KMS-11 (cell line): Measurements from ENCODE around the gene NKX1-1.

Experiments used
- H2AFZ ChIP-seq: fragments of 200-600 bp; sonication (generic); 2 replicates; pipeline ENCODE4 v1.6.1; 2016; ENCODE audit warnings: antibody characterized with exemption, mixed run types, low read depth
- H3K27ac ChIP-seq: fragments of 200-600 bp; sonication (generic); 2 replicates; pipeline ENCODE4 v1.6.1; 2016; ENCODE audit warnings: mild to moderate bottlenecking, mixed run types
- H3K27me3 ChIP-seq: fragments of 200-600 bp; sonication (generic); 2 replicates; pipeline ENCODE4 v1.6.1; 2017; ENCODE audit warnings: mild to moderate bottlenecking, low read depth, mixed run types, moderate library complexity; ENCODE audit not compliant: insufficient read depth
- H3K36me3 ChIP-seq: fragments of 200-600 bp; sonication (generic); 2 replicates; pipeline ENCODE4 v1.6.1; 2017; ENCODE audit warnings: mild to moderate bottlenecking, mixed run types; ENCODE audit not compliant: insufficient read depth
- H3K4me1 ChIP-seq: fragments of 200-600 bp; sonication (generic); 2 replicates; pipeline ENCODE4 v1.6.1; 2016; ENCODE audit warnings: mild to moderate bottlenecking, low read depth, mixed run types; ENCODE audit not compliant: poor library complexity, severe bottlenecking
- H3K4me2 ChIP-seq: fragments of 200-600 bp; sonication (generic); 2 replicates; pipeline ENCODE4 v1.7.0; 2016; ENCODE audit warnings: mild to moderate bottlenecking, mixed run types
- H3K4me3 ChIP-seq: fragments of 200-600 bp; sonication (generic); IDR thresholded peaks from 2 replicates; pipeline ENCODE4 v1.6.1; 2017; ENCODE audit warnings: low read depth, low read length, mixed read lengths; ENCODE audit not compliant: insufficient read depth
- H3K79me2 ChIP-seq: fragments of 200-600 bp; sonication (generic); 2 replicates; pipeline ENCODE4 v1.6.1; 2016; ENCODE audit warnings: low read depth, mixed run types; ENCODE audit not compliant: insufficient read depth
- H3K9ac ChIP-seq: fragments of 200-600 bp; sonication (generic); 2 replicates; pipeline ENCODE4 v1.6.1; 2016; ENCODE audit warnings: mild to moderate bottlenecking, mixed run types
- H4K20me1 ChIP-seq: fragments of 200-600 bp; sonication (generic); 2 replicates; pipeline ENCODE4 v1.6.1; 2016; ENCODE audit warnings: mild to moderate bottlenecking, mixed run types; ENCODE audit not compliant: insufficient read depth
- TF ChIP-seq, protein P1 (sequence below): fragments of 200-600 bp; sonication (generic); conservative IDR thresholded peaks from 2 replicates; pipeline ENCODE4 v1.6.1; 2017; ENCODE audit warnings: low read depth, mild to moderate bottlenecking, antibody characterized with exemption, low read length, moderate library complexity, mixed read lengths

NKX1-1 gene

DNA sequence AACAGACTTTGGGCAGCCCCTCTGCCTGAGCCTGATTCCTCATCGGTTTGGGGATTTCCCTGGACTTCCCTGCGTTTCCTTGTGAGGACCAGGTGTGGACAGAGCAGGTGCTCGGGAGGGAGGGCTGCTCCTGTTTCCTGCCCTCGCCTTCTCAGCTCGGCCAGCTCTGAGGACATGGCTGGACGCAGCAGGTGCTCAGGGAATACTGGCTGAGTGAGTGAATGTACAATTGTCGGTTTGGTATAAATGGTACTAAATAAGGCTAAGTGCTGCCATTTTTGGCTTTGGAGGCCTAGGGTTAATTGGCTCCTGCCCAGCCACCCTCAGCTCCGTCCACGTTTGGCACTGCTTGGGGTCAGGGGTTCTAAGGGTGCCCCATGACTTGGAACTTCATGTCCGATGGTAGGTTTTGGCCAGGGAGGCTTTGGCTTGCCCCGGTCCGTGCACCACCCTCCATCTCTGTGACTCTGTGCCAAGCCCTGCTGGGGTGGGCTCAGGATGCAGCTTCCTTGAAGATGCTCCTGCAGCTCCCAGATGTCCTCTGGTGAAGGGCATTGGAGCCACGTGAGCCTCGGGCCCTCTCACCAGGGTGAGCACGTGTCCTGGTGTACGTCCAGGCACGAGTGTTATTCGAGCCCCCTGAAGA lies 45.0 kb upstream of the NKX1-1 start:
- H3K79me2 ChIP-seq = no peaks in the 10 kb centered on the region
- H3K27me3 ChIP-seq = no peaks in the 10 kb centered on the region
- TF ChIP-seq, protein P1, sequence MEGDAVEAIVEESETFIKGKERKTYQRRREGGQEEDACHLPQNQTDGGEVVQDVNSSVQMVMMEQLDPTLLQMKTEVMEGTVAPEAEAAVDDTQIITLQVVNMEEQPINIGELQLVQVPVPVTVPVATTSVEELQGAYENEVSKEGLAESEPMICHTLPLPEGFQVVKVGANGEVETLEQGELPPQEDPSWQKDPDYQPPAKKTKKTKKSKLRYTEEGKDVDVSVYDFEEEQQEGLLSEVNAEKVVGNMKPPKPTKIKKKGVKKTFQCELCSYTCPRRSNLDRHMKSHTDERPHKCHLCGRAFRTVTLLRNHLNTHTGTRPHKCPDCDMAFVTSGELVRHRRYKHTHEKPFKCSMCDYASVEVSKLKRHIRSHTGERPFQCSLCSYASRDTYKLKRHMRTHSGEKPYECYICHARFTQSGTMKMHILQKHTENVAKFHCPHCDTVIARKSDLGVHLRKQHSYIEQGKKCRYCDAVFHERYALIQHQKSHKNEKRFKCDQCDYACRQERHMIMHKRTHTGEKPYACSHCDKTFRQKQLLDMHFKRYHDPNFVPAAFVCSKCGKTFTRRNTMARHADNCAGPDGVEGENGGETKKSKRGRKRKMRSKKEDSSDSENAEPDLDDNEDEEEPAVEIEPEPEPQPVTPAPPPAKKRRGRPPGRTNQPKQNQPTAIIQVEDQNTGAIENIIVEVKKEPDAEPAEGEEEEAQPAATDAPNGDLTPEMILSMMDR = no peak
- no peaks in the 10 kb centered on the region for H3K36me3 ChIP-seq
- no peak overlapping the region for H3K27ac ChIP-seq
- H2AFZ ChIP-seq = no peak overlapping the region
- H3K4me3 ChIP-seq = no peak overlapping the region
- H3K9ac ChIP-seq = no peak overlapping the region
- no peak overlapping the region for H3K4me2 ChIP-seq
- no peaks in the 10 kb centered on the region for H3K4me1 ChIP-seq
- H4K20me1 ChIP-seq = no peaks in the 10 kb centered on the region

DNA sequence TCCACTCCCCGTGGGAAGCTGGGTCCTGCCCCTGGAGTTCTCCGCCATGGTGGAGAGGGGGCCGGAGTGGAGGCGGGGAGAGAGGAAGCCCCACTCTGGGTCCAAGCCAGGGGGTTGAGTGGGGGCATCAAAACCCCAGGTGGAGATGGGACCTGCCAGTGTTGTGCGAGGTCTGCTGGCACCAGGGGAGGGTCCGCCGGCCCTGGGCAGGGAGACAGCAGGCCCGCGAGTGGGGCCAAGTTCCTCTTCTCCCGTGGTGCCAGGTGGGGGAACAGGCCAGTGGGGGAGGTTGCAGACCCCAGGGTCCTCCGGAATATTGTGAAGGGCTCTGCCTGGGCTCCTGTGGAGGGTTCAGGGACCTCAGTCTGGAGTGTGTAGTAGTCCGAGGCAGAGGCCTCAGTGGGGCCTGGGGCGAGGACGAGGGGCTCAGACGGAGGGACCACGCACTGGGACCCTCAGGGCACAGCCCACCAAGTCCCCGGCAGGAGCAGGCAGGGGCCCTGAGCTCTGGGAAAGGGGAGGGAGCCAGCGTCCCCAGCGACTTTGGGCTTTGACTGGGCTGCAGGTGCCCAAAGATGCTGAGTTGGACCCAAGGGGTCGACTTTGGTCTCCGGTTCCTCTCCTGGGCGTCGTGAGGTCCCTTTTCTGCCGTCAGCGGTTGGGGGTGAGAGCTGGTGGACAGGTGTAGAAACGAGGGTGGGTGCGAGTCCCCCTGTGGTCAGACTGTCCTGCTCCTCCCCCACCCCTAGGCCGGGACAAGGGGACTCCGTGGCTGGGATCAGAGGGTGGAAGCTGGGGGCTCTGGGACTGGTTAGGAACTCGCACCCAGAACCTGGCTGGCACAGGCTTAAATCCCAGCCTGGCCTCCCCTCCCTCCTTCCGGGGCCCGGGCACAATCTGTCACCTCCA lies 43.8 kb upstream of the NKX1-1 start:
- H3K27ac ChIP-seq = no peak overlapping the region
- H4K20me1 ChIP-seq = no peaks in the 10 kb centered on the region
- H3K79me2 ChIP-seq = no peaks in the 10 kb centered on the region
- H3K9ac ChIP-seq = no peak overlapping the region
- H3K4me1 ChIP-seq = no peaks in the 10 kb centered on the region
- H2AFZ ChIP-seq = no peak overlapping the region
- H3K4me3 ChIP-seq = no peak overlapping the region
- H3K27me3 ChIP-seq = no peaks in the 10 kb centered on the region
- H3K4me2 ChIP-seq = no peak overlapping the region
- TF ChIP-seq, protein P1 = no peak
- no peaks in the 10 kb centered on the region for H3K36me3 ChIP-seq

DNA sequence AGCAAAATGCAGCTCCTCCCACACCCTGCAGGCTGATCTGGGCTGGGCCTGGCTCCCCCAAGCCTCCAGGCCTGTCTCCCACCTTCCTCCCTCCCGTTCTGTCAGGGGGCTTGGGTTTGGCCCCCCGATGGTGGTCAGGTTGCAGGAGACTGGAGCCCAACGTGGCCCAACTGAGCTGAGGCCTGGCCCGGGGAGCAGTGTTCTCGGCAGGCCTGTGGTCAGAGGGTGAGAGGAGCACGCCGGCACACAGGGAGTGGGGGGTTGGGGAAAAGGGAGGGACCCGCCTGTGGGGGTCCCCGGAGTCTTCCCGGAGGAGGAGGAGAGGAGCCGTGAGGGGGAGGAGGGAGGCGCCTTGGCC lies 43.2 kb upstream of the NKX1-1 start:
- H3K4me3 ChIP-seq = no peak overlapping the region
- H3K4me1 ChIP-seq = no peaks in the 10 kb centered on the region
- no peak overlapping the region for H3K9ac ChIP-seq

DNA sequence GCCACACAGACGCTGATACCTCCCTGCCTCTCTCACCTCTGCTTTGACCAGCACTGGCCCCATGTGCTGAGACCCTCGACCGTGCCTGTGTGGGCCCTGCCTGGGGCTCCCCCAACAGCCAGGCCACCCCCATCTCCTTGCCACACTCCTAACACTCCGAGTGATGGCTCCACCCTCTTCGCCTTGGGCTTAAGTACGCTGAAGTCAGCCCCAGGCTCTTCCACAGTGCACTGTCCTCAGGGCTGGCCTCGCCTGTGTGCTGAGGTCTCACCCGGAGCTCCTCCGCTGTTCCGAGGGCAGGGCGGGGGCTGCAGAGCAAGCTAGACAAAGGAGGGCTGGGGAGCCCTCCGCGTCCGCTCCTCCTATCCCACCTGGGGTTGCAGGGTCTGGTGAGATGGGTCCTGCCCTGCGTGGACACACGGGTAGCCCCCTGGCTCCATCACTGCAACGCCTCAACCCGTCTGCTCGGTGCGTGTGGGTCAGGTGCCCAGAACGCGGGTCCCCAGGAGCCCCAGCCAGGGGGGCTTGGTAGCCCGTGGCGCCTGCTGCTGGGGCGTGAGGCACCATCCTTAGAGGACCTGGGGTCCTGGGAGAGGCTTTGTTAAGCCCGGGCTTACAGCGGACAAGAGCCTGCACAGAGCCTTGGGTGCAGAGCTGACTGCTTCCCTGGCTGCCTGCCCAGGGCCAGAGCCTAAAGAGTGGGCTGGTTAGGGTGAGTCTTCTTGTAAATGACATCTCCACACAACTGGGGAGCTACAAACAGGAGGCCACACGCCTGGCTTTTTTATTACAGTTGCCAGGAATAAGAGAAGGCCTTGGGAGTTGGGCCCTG lies 42.6 kb upstream of the NKX1-1 start:
- no peak overlapping the region for H3K27ac ChIP-seq
- H3K27me3 ChIP-seq = no peaks in the 10 kb centered on the region
- no peaks in the 10 kb centered on the region for H3K79me2 ChIP-seq
- no peak overlapping the region for H3K4me2 ChIP-seq
- no peaks in the 10 kb centered on the region for H3K4me1 ChIP-seq
- no peak overlapping the region for H2AFZ ChIP-seq
- H3K36me3 ChIP-seq = no peaks in the 10 kb centered on the region
- no peak overlapping the region for H3K9ac ChIP-seq
- H3K4me3 ChIP-seq = no peak overlapping the region
- TF ChIP-seq, protein P1 = no peak
- H4K20me1 ChIP-seq = no peaks in the 10 kb centered on the region

More for the DNA sequence above, 43.2 kb upstream of the NKX1-1 start:
- TF ChIP-seq, protein P1 = no peak
- Histone ChIP-seq H3K27ac (no peak overlapping the region), H3K4me2 (no peak overlapping the region), H3K27me3 (no peaks in the 10 kb centered on the region), H2AFZ (no peak overlapping the region), H3K36me3 (no peaks in the 10 kb centered on the region), H3K79me2 (no peaks in the 10 kb centered on the region), H4K20me1 (no peaks in the 10 kb centered on the region)
